ENCODE results near the gene BMPR1A.

- TF ChIP-seq CTCF (IDR thresholded peaks at IDR 0.05; ENCODE audit: insufficient read depth, low read length) = no peak
- no peak for TF ChIP-seq REST (IDR thresholded peaks at IDR 0.05; ENCODE audit: insufficient replicate concordance, low read depth)
- no peak for TF ChIP-seq POLR2AphosphoS5 (IDR thresholded peaks at IDR 0.05; ENCODE audit: low read depth)
- no peak for TF ChIP-seq GABPA (IDR thresholded peaks at IDR 0.05; ENCODE audit: low read depth)
- no peak for TF ChIP-seq SPI1 (IDR thresholded peaks at IDR 0.05; ENCODE audit: borderline replicate concordance, low read depth)
Measured at GRCh38 chr10:86862786-86863483, 106.5 kb downstream of the BMPR1A start.
